HG03520 (cell line): ENCODE measurements around the gene IGFBP4.

Source experiments
- ATAC-seq: cut with Tn5 transposase; IDR thresholded peaks from one replicate; pipeline ENCODE4 v1.9.1; 2021; ENCODE audit warnings: mild to moderate bottlenecking, moderate library complexity; ENCODE audit not compliant: unreplicated experiment

The IGFBP4 gene

GRCh38 chr17:40486522-40487370 lies 43.5 kb downstream of the IGFBP4 start:
- ATAC-seq: no peak

- no peak for ATAC-seq
Observed at GRCh38 chr17:40487371-40488020, 44.2 kb downstream of the IGFBP4 start.

GRCh38 chr17:40490289-40490853 lies 47.1 kb downstream of the IGFBP4 start:
- no peak for ATAC-seq

- no peak for ATAC-seq
Observed at GRCh38 chr17:40490982-40491381, 47.7 kb downstream of the IGFBP4 start.

GRCh38 chr17:40491486-40491885 lies 48.2 kb downstream of the IGFBP4 start:
- no peak for ATAC-seq

GRCh38 chr17:40493697-40494096 lies 50.4 kb downstream of the IGFBP4 start:
- ATAC-seq: no peak

GRCh38 chr17:40495140-40495539 lies 51.9 kb downstream of the IGFBP4 start:
- no peak for ATAC-seq

GRCh38 chr17:40496170-40496569 lies 52.9 kb downstream of the IGFBP4 start:
- no peak for ATAC-seq

DNA sequence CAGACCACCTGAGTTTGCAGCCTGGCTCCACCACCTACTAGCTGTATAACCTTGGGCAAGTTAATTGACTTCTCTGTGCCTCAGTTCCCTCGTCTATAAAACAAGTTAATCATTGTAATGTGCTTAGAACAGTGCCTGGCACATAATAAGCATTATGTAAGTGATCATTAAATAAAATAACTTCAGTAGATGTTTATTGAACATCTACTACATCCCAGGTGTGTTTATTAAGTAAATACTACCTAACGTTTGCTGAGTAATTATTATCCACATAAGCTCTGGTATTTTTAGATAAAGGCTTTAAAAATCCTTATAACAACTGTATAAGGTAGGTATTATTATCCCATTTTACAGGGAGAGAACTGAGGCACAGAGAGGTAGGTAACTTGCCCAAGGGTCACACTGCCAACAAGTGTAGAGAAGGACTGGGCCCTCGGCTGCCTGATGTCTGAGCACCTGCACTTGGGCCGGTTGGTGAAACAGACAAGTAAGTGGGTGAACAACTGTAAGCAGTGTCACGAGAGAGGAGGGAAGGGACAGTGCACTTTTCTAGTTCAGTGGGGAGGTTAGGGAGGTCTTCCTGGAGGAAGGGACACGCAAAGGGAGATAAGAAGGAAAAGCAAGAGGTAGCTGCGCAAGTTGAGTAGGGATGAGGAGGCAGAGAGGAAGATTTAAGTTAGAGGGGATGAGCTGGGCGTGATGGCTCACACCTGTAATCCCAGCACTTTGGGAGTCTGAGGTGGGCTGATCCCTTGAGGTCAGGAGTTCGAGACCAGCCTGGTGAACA lies 53.6 kb downstream of the IGFBP4 start:
- ATAC-seq: no peak

DNA sequence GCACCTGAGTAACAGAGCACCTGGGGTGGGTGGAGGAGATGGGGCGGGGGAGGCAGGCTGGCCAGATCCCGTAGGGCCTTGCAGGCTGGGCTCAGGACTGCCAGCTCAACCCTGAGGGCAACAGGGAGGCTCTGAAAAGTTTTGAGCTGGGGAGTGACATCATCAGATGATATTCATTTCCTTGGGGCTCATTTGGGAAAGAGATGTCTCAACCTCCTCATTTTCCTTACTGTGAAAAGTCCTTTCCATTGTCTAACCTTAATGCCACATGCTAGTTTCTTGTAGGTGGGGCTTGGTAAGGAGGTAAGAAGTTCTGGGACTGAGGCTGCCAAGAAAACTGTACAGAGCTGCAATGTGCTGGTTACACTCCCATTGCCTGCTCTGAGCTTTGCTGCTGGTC lies 54.4 kb downstream of the IGFBP4 start:
- ATAC-seq: no peak

- ATAC-seq: no peak
Observed at GRCh38 chr17:40498281-40499084, 55.2 kb downstream of the IGFBP4 start.

GRCh38 chr17:40499551-40500189 lies 56.4 kb downstream of the IGFBP4 start:
- no peak for ATAC-seq

DNA sequence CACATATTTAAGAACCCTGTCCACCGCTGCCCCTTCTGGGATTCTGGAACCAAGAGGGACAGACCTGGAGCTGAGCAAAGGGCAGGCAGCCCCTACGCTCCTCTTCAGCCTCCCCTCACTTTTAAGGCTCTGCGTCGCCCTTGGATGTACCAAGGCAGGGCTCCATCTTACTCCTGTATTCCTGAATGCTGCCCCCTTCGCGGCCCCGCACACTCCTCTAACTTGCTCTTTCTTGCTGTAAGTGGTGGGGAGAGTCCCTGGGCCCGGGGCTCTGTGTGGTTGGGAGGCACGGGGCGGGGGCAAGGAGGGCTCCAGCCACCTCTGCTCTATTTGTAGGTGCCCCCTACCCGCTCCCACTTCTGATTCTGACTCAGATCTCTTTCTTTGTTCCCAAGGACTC lies 56.9 kb downstream of the IGFBP4 start:
- ATAC-seq: no peak

DNA sequence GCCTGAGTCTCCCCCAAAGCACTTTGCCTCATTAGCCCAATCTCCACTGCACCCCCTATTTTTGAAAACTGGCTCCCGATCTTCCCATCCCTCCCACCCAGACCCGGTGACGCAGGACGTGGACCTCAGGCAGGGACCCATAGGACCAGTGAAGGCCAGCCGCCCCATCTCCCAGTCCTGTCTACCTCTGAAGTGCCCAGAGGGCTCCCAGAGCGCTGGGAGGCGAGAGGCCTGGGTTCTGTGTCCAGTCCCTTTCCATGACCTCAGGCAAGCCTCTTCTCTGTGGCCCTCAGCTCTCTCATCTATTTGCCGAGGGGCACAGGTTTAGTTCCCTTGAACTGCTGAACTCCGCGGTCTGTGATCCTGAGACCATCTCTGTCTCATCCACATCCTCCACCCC lies 57.5 kb downstream of the IGFBP4 start:
- ATAC-seq: no peak

DNA sequence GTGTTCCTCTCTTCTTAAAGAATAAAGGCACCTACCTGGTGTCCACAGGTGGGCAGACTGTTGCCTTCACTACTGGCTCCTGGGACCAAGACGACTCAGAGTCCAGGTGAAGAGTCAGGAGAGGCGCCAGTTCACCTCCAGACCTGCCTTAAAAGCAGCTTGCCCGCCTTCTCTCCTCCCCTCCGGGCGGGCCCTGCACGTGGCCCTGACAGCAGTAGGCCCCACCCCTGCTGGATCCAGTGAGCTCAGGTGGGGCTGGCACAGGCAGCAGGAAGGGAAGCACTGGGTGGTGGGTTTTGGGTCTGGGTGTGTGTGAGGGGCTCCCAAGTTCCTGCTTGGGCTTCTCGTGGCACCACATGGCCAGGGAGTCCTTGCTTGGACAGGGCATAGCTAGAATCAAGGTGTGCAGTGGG lies 58.3 kb downstream of the IGFBP4 start, which contains the start of gene TNS4:
TSS of gene TNS4 (minus strand) at position 125 of the 413 bp plus-strand sequence. CDS start 5,198 bp downstream, outside the sequence.
- no peak for ATAC-seq

DNA sequence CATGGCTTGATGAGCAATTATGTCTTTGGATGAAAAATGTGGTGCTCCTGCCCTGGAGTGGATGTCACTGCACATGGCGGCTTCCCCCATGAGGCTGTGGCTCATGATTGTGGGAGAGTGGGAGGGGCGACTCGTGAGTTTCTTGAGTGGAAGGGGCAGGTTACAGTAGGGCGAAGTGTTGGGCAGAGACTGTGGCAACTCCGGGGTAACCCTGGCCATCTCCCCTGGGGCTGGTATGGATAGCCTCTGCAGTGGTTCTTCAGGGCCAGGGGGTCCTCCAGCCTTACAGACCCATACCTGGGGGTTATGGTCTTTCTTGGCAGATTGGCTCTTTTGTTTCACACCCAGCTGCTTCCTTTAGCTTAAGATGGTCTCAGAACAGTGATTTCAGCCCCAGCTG lies 59.5 kb downstream of the IGFBP4 start:
- no peak for ATAC-seq

GRCh38 chr17:40503154-40503553 lies 59.9 kb downstream of the IGFBP4 start:
- ATAC-seq: no peak

DNA sequence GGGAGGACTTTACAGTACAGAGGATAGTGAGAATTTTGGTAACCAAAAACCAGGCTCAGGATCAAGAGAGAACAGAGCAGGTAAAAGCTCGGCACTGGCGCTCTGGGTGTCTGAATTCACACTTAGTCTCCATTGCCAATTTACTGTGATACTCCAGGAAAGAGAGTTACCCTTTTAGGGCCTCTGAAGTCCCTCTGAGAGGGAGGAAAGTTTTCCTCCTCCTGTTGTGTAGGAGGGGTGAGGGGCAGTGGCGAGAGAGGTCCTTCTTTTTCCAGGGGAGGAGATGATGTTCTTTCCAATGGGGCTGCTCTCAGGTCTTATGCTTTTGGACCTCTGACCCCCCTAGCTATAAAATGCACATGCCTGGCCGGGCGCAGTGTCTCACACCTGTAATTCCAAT lies 63.5 kb downstream of the IGFBP4 start:
- ATAC-seq: no peak
